ENCODE measurements around the gene OR2F2.

GRCh38 chr7:143902332-143902899 is 32.6 kb upstream of the OR2F2 start:
- TF ChIP-seq CTCF (IDR thresholded peaks at IDR 0.05) (no peak), POLR2A (IDR thresholded peaks at IDR 0.05) (no peak)
